ENCODE results near the gene SPDL1.
A peak's percentile ranks its signal among the peaks of the same experiment; 100 is the strongest.
"Not testable (repeated sequence)": the region's sequence is repeated elsewhere in the genome, so short reads cannot be mapped to it uniquely, and the experiment has no call there.

SPDL1 gene

DNA sequence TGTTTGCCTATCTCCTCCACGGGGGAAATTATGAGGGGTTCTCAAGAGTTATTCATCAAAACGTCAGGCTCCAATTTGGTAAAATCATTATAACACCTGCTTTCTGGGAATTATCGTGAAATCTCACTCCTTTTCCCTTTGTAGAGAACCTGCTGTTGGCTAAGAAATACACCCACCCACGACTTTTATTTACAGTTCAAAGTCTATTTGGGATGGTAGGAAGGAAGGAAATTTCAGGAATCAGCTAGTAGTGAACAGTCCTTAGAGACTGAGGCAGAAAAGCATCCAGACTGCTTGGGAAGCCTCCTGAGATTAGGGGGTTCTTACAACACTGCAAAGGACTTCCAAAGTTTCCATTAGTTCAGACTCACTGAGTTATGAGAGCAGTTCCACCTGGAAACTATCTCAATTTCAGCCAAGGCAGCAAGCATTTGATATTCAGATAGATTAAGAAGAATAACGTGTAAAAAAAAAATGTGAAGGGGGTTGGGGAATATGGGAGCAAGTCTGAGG is 9.4 kb upstream of the SPDL1 start:
- no peak for DNase-seq (ENCODE audit: low read depth)

DNA sequence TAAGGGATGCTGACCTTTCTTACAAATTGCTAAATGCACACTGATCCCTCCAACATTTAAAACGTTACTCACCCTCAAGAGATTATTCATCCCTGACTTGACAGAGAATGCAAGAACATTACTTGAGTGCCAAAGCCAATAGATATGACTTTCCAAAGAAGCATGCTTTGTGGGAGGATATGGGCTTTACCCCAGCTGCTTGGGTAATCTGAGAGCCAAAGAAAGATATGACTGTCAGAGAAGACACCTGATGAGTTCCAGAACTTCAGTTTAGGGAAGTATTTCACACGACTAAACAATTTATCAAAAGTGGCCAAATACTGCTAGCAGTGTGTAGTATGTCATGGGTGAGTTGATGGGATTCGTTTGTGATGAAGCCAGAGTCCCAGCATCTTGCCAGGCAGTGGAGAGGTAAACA is 7.4 kb upstream of the SPDL1 start:
- no peak for DNase-seq (ENCODE audit: low read depth)

- DNase-seq (ENCODE audit: low read depth) = no peak
These were observed 5.6 kb upstream of the SPDL1 start for GRCh38 chr5:169577951-169578350.

- no peak for DNase-seq (ENCODE audit: low read depth)
These were observed 2.6 kb upstream of the SPDL1 start for GRCh38 chr5:169580964-169581363.

DNA sequence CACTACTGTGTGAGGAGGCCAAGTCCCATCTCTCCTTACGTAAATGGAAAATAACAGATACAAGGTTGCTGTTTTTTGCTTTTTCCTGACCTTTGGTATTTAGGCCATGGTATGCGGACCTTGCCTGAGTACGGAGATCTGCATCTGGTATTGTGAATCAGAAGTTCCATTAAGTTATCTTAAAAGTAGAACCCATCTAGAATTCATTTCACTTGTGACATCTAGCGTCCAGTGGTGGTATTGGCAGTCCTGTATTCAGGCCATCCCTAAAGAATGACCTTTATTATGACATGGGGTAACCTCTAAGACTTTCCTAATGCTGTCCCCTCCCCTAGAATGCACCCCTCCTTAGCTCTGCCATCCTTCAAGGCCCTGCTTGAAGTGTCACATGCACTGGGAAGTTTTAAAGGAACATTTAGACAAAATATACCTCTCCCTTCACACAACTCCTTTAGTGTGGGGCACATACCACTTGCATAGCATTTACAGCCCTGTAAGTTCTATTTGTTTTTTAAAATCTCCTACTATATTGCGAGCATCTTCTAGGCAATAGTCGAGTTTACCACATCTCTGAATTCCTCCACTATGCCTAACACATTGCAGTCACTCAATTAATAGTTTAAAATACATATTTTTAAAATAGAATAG is 1.9 kb upstream of the SPDL1 start:
- DNase-seq (ENCODE audit: low read depth) = peak; percentile 46

GRCh38 chr5:169583101-169583423 is 511 bp upstream of the SPDL1 start:
- DNase-seq (ENCODE audit: low read depth) = no peak

- no peak for DNase-seq (ENCODE audit: low read depth)
These were observed 1.5 kb downstream of the SPDL1 start for GRCh38 chr5:169584998-169585451.

DNA sequence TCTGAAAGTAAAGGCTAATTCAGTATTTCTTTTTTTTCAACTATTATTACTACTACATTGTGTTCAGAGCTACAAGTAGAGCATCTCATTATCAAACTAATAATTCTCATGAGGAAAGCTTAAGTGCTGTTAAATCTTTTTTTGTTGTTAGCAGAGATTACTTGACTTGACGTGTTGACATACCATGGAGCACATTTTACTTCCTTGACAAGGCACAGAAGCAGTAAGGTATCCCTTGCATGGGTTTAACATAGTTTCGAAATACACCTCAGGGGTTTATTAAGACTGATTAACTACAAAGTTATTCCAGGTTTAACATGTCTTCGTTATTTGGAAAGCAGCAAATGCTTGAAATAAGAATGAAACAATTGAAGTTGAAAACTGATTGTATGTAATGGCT is 7.0 kb downstream of the SPDL1 start:
- DNase-seq (ENCODE audit: low read depth) = no peak

DNA sequence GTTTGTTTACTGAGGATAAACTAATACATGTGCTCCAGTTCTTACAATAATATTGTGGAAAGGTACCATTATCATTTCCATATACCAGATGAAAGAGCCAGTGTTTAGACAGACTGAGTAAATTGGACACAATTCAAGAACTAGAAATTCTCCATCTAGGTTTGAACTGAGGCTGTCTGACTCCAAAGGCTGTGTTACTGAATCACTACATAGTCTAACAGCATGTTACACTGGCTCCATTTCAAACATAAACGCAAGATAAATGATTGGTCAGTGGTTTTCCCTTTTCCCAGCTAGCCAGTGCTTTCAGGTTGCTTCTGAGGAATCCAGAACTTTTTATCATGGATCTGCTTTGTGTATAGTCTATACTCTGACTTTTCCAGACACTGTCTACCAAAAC is 8.1 kb downstream of the SPDL1 start:
- no peak for DNase-seq (ENCODE audit: low read depth)

DNA sequence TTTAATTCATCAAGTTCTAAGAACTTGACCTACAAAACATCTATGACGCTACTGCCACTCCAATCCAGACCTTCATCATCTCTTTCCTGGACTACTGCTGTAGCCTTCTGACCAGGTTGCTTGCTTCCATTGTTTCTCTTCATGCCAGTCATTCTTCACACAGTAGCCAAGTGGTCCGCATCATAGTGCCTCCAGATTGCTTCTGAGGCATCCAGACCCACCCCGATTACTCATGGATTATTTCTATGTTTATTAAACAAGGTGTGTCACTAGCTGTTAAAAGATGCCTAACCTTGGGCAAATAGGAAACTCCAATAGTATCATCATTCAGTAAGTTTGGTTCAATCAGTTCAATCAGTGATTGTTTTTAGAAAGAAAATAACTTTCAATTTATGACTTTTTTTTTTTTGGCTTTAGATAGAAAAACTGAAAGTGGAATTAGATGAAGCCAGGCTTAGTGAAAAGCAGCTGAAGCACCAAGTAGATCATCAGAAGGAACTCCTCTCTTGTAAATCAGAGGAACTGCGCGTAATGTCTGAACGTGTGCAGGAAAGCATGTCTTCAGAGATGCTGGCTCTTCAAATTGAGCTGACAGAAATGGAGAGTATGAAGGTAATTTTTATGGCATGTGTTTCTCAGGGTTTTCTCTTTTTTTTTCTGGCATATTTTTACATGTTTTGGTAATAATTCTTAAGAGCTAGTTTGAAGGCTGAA is 9.5 kb downstream of the SPDL1 start:
- no peak for DNase-seq (ENCODE audit: low read depth)

GRCh38 chr5:169595172-169595820 is 11.7 kb downstream of the SPDL1 start:
- no peak for DNase-seq (ENCODE audit: low read depth)

DNA sequence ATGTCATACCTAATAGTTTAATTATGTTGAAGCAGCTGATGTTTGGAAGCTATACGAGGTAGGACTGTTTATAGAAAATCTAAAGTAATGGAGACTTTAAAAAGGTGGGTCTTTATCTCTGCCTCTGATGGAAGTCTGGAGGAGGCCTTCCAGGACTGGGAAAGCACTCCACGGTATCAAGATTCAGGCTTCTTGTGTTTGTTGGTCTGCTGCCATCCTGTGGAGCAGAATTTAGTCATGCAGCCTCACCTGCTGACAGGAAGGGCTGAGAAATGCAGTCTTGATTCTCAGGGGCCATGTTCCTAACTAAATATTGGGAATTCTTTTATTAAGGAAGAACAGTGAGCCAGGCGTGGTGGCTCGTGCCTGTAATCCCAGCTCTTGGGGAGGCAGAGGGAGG is 15.9 kb downstream of the SPDL1 start:
- no peak for DNase-seq (ENCODE audit: low read depth)

DNA sequence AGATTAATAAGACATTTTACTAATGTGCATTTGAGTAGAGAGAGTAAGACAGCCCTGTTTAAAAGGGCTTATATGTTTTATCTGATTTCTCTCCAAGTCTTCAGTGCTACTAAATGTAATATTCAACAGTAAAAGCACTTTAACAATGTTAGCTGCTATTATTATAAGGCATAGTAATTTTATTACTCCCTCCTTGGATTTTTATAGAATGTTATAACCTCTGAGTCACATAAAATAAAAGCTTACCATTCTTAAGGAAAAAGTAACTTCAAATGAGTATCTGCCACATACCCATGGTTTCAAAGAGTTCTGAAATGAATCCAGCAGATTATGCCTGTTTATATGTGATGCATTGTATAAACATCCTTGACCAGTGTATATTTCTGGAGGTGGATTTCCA is 19.0 kb downstream of the SPDL1 start:
- DNase-seq (ENCODE audit: low read depth) = no peak

DNA sequence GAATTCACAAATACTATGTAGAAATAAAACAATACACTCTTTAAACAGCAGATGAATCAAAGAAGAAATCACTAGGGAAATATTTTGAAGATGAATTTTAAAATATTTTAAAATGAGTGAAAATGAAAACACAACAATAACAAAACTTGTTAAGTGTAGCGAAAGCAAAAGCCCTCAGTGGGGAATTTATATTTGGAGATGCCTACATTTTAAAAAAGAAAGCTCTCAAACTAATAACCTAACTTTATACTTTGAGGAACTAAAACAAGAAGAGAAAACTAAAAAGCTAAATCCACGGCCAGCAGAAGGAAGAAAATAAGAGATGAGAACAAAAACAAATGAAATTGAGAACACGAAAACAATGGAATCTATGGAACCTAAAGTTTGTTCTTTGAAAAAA is 22.7 kb downstream of the SPDL1 start:
- no peak for DNase-seq (ENCODE audit: low read depth)

DNA sequence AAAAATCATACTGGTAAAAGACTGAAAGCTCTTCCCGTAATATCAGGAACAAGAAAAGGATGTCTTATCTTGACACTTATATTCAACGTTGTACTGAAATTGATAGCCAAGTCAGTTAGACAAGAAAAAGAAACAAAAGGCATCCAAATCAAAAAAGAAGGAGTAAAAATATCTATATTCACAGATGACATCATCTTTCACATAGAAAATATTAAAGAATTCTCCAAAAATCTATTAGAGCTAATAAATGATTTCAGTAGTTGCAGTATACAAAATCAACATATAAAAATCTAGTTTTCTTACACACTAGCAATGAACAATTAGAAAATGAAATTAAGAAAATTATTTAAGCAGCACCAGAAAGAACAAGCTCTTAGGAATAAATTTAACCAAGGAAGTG is 24.3 kb downstream of the SPDL1 start:
- DNase-seq (ENCODE audit: low read depth) = no peak

GRCh38 chr5:169609716-169610115 is 26.1 kb downstream of the SPDL1 start:
- no peak for DNase-seq (ENCODE audit: low read depth)

DNA sequence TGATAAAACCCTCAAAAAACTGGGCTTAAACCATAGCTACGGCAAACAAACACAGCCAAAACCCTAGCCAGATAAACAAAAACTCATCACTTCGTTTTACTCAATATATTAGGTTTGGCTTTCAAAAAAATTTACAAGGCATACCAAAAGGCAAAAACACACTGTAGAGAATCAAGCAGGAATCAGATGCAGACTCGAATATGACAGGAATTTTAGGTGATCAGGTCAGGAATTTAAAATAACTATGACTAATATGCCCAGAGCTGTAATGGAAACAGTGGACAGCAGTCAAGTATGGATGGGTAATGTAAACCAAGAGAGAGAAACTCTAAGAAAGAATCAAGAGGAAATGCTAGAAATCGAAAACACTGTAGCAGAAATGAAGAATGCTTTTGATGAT is 27.0 kb downstream of the SPDL1 start:
- no peak for DNase-seq (ENCODE audit: low read depth)

DNA sequence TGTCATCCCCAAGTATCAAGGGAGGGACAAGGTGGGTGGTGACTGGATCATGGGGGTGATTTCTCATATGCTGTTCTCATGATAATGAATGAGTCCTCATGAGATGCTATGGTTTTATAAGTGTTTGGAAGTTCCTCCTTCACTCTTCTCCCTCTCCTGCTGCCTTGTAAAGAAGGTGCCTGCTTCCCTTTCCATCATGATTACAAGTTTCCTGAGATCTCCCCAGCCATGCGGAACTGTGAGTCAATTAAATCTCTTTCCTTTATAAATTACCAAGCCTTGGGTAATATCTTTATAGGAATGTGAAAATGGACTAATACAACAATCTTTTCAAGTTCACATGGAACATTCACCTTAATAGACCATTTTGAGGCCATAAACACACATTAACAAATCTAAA is 32.0 kb downstream of the SPDL1 start:
- no peak for DNase-seq (ENCODE audit: low read depth)

- not testable (repeated sequence) for DNase-seq (ENCODE audit: low read depth)
These were observed 40.7 kb downstream of the SPDL1 start for GRCh38 chr5:169624307-169624706.

DNA sequence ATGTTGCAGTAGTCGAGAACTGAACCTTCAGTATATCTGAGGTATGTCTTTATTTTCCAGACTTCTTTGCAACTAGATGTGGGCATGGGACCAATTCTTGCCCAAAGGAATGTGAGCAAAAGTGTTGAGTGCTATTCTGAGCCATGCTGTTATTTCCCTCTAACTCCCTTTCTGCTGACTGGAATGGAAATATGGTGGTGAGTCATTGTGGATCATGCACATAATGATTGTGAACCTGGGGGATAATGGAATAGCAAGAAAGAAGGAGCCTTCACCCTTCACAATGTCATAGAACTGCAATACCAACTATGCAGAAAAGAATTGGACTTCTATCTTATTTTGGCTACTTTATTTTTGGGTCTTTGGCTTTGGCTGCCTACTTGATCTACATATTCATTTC is 43.2 kb downstream of the SPDL1 start:
- no peak for DNase-seq (ENCODE audit: low read depth)

DNA sequence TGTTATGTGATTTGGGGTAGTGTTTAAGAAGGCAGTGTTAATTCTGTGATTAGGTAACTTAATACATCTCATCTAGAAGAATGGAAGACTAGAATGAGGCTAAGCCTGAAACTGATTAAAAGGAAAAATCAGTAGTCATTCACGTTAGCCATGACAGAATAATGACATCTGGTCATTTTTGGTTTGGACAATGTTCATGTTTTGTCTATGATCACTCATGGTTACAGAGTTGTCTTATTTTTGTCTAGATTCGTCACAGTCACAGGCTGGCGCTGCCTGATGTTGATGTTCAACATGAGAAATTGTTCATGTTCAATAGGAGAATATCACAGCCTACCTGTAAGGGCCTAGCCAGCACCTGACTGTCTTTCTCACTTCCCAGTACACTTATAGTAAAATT is 44.0 kb downstream of the SPDL1 start:
- DNase-seq (ENCODE audit: low read depth) = no peak

DNA sequence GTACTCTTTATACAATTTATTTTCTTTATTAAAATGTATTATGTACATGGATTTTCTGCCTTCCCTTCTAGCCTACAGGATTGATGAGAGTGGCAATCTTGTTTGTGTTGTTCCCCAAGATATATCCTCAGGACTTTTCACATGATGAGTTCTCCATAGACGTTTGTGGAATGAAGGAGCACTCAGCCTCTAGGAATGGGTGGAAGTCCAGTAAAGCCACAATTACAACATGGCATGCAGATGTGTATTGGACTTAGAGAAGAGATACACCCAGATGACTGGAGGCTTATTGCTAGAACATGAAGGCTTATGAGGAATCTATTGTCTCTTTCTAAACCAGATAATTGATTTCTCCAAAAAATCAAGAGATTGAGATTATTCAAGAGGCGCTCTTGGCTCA is 45.3 kb downstream of the SPDL1 start:
- DNase-seq (ENCODE audit: low read depth) = no peak

DNA sequence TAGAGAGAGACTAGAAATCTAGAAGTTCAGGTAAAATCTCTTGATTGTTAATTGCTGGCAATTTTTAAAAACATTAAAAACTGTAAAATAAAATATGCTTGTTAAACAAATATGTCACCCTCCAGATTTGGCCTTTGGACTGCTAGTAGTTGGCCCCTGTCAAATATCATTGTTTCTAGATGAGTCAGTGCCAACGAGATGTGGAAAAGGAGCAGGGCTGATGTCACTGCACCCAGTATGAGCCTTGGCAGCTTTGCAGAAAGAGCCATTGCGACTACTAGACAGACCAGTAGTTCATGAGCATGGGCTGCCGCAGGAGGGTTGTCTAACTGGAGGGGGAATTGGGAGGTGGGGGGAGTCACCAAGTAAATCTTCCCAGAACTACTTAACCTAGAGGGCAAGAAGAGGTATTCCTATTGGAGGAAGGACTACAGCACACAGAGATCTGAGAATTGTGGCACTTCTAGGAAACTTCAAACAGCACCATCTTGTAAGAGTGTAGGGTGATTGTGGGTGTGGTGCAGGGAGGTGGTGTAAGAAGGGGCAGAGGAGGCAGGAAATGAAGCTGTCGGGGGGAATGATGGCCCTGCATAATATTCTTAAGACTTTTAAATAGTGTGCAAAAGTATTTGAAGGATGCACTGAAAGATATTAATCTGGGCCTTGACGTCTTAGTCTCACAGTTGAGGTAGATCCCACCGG is 46.4 kb downstream of the SPDL1 start:
- no peak for DNase-seq (ENCODE audit: low read depth)
